K562 (cell line): ENCODE data around the gene C18orf32. TPM values are rescaled to one million over a fixed set of nuclear protein-coding genes. Genes with fewer than 3 reads are reported as not detected.
A peak's percentile ranks its signal among the peaks of the same experiment; 100 is the strongest.

ENCODE experiments used
- ATAC-seq: fragments of 200-7000 bp; cut with Tn5 transposase; 3 replicates; pipeline ENCODE4 v1.9.1; 2020; ENCODE audit warnings: moderate library complexity
- BruUV-seq: library from RNA; stranded (reverse); fragments of 400-500 nt; replicated peaks from 2 replicates; lab custom pipeline; 2021; lab: Mats Ljungman, UMichigan
- CTCF ChIA-PET: fragments of 300-600 bp; formaldehyde crosslinking; extraction: SDS; loops from one replicate; lab custom pipeline; 2021; ENCODE audit warnings: low intra/inter-chr PET ratio; lab: Yijun Ruan, JAX
- POLR2A ChIA-PET: fragments of 300-600, 350-650 bp; sonication (Branson Sonifier 250); formaldehyde crosslinking; extraction: SDS; loops from one replicate; lab custom pipeline; 2021; ENCODE audit warnings: antibody characterized with exemption, inconsistent platforms; lab: Yijun Ruan, JAX
- DNase-seq, 4 experiments: peaks; one replicate each; pipeline versions ENCODE4 v3.0.0 to v3.0.0-alpha.2; 2011 to 2018; ENCODE audit warnings: low spot score in 3 of 4, mixed read lengths in 3 of 4; ENCODE audit errors: extremely low read depth in 1 of 4
- FAIRE-seq: peaks from 2 replicates; lab custom pipeline; 2011; peaks lifted over from hg19 to GRCh38; lab: Jason Lieb, UNC
- H2AFZ ChIP-seq: 2 replicates; pipeline ENCODE4 v1.6.0; 2011; ENCODE audit warnings: low read depth, low read length, control low read depth, inconsistent platforms
- H3K27ac ChIP-seq: fragments of 200-600 bp; 3 replicates; pipeline ENCODE4 v1.8.0; 2011; ENCODE audit warnings: low read depth, mild to moderate bottlenecking, control low read depth, inconsistent platforms, low read length, moderate library complexity, mixed read lengths; ENCODE audit errors: extremely low read depth
- H3K27me3 ChIP-seq, 2 experiments: fragments of 300-600 bp in 1 of 2; 2 replicates in 1 of 2; 3 replicates in 1 of 2; pipeline versions ENCODE4 v1.6.0 to v1.8.0; 2011; ENCODE audit warnings: inconsistent platforms in 2 of 2, low read length in 2 of 2, mild to moderate bottlenecking in 1 of 2, mixed read lengths in 1 of 2, moderate library complexity in 1 of 2; ENCODE audit not compliant: control insufficient read depth in 2 of 2, insufficient read depth in 2 of 2
- H3K36me3 ChIP-seq: fragments of 300-600 bp; 3 replicates; pipeline ENCODE4 v1.8.0; 2011; ENCODE audit warnings: mild to moderate bottlenecking, low read length, inconsistent platforms; ENCODE audit not compliant: control insufficient read depth, insufficient read depth
- H3K4me1 ChIP-seq, 2 experiments: fragments of 200-600 bp in 1 of 2; replicated peaks in 1 of 2; 2 replicates in 1 of 2; 3 replicates in 1 of 2; pipeline versions ENCODE4 v1.5.1 to v1.8.0; 2011; ENCODE audit warnings: inconsistent platforms in 2 of 2, low read length in 2 of 2, mild to moderate bottlenecking in 1 of 2, mixed read lengths in 1 of 2, moderate library complexity in 1 of 2; ENCODE audit not compliant: control insufficient read depth in 2 of 2, insufficient read depth in 2 of 2
- H3K4me2 ChIP-seq: 2 replicates; pipeline ENCODE4 v1.6.1; 2011; ENCODE audit warnings: low read length, control low read depth, inconsistent platforms, mixed read lengths; ENCODE audit not compliant: insufficient read depth
- H3K4me3 ChIP-seq: fragments of 200-600 bp; sonication (generic), shearing (Covaris generic); 2 replicates; pipeline ENCODE4 v1.5.1; 2016; ENCODE audit warnings: control low read depth, inconsistent platforms
- H3K79me2 ChIP-seq: fragments of 200-600 bp; 3 replicates; pipeline ENCODE4 v1.8.0; 2011; ENCODE audit warnings: low read length, inconsistent platforms; ENCODE audit not compliant: control insufficient read depth, insufficient read depth
- H3K9ac ChIP-seq, 2 experiments: 2 replicates each; pipeline versions ENCODE4 v1.6.0 to v1.6.1; 2011; ENCODE audit warnings: low read depth in 2 of 2, low read length in 2 of 2, control low read depth in 1 of 2, inconsistent platforms in 1 of 2, mild to moderate bottlenecking in 1 of 2, mixed read lengths in 1 of 2; ENCODE audit not compliant: insufficient read depth in 1 of 2
- H3K9me1 ChIP-seq: one replicate; pipeline ENCODE4 v1.6.0; 2011; ENCODE audit warnings: inconsistent platforms, mild to moderate bottlenecking, low read length, moderate library complexity; ENCODE audit not compliant: control insufficient read depth, insufficient read depth
- H3K9me3 ChIP-seq: replicated peaks from 2 replicates; pipeline ENCODE4 v1.5.1; 2011; ENCODE audit warnings: low read depth, low read length, inconsistent platforms; ENCODE audit not compliant: control insufficient read depth, insufficient read depth
- H4K20me1 ChIP-seq: replicated peaks from 2 replicates; pipeline ENCODE4 v1.6.1; 2011; ENCODE audit warnings: low read length, inconsistent platforms, mixed read lengths; ENCODE audit not compliant: control insufficient read depth, insufficient read depth
- C11orf30 ChIP-seq: fragments of 450-650 bp; IDR thresholded peaks from 2 replicates; pipeline ENCODE4 v1.6.1; 2016; ENCODE audit warnings: low read depth, mild to moderate bottlenecking
- KDM1A ChIP-seq, 2 experiments: fragments of 450-650 bp; IDR thresholded peaks; 2 replicates each; pipeline ENCODE4 v1.6.1; 2016; ENCODE audit warnings: mild to moderate bottlenecking in 2 of 2
- MAFF ChIP-seq: IDR thresholded peaks from 2 replicates; pipeline ENCODE4 v1.6.1; 2012; ENCODE audit warnings: low read length, improper control_type of control experiment
- MAFG ChIP-seq: fragments of 450-650 bp; conservative IDR thresholded peaks from 2 replicates; pipeline ENCODE4 v1.6.1; 2016; ENCODE audit warnings: missing genetic modification characterization, missing compliant biosample characterization
- MAFK ChIP-seq: IDR thresholded peaks from 2 replicates; pipeline ENCODE4 v1.6.1; 2011; ENCODE audit warnings: low read length, improper control_type of control experiment
- NONO ChIP-seq, 2 experiments: fragments of 200-400 bp in 1 of 2; fragments of 450-650 bp in 1 of 2; formaldehyde crosslinking in 1 of 2; IDR thresholded peaks; 2 replicates each; pipeline ENCODE4 v1.6.1; 2017; ENCODE audit warnings: low read depth in 2 of 2, mild to moderate bottlenecking in 2 of 2, moderate library complexity in 2 of 2, low read length in 1 of 2
- ZNF316 ChIP-seq: fragments of 450-650 bp; IDR thresholded peaks from 2 replicates; pipeline ENCODE4 v1.6.1; 2016
- WGBS: fragments of 100-300 bp; shearing (Covaris generic); methylation state at CpG from one replicate; pipeline ENCODE4 v1.1.6; 2016; ENCODE audit warnings: low coverage, mixed read lengths; ENCODE audit not compliant: insufficient coverage; ENCODE audit errors: missing lambda C conversion rate; 5-methylcytosine and 5-hydroxymethylcytosine counted together
- in situ Hi-C: fragments of 300-500 bp; cut with MboI; formaldehyde crosslinking; loops from 4 replicates; pipeline ENCODE4 v1.15.0; 2018; ENCODE audit warnings: inconsistent platforms, mixed read lengths
- intact Hi-C: fragments of 100-400 bp; cut with micrococcal nuclease; formaldehyde crosslinking; loops from 2 replicates; pipeline ENCODE4 v1.14.2; 2022
- polyA plus RNA-seq, 8 experiments: library from polyadenylated mRNA; depleted of rRNA in 4 of 8; stranded (reverse) in 5 of 8; unstranded in 3 of 8; fragments of >200 nt; fragmentation: Nextera tagmentation in 2 of 8; fragmentation: Illumina TruSeq in 1 of 8; extraction: Ambion mirVana in 2 of 8; extraction: Trizol in 1 of 8; gene quantifications; 2 replicates each; pipeline versions ENCODE4 v1.2.1 to v1.2.3, GENCODE V29; 2011 to 2014; ENCODE audit warnings: inconsistent platforms in 1 of 8, missing spikeins in 1 of 8
- total RNA-seq, 7 experiments: library from RNA; depleted of rRNA in 6 of 7; stranded (reverse); fragments of >200 nt in 6 of 7; fragmentation: Illumina TruSeq in 2 of 7; extraction: Trizol in 2 of 7; gene quantifications; 2 replicates each; pipeline versions ENCODE4 v1.2.1 to v1.2.3, GENCODE V29; 2011 to 2021; ENCODE audit warnings: low replicate concordance in 1 of 7

The C18orf32 gene
- total and polyA plus RNA-seq, 9 of the 15 experiments (the other 6 are each of a cell fraction or from before 2014, with no cell fraction given) = 8.5 to 35.0 (median 20.4) TPM

- H2AFZ ChIP-seq = no peak overlapping the region
- CTCF ChIA-PET = no interaction called here
- no peak for FAIRE-seq
- no peak overlapping the region; a peak in 1 of 4 replicates for H3K9ac ChIP-seq
- TF ChIP-seq KDM1A (IDR thresholded peaks at IDR 0.05) = no peak
- TF ChIP-seq, all 486 proteins: peak for 0
- Histone ChIP-seq H3K36me3 (no peaks in the 10 kb centered on the region), H3K79me2 (no peaks in the 10 kb centered on the region), H3K27me3 (no peaks in the 10 kb centered on the region), H3K4me3 (no peak overlapping the region), H3K9me1 (no peaks in the 10 kb centered on the region), H3K4me2 (no peak overlapping the region), H4K20me1 (no peaks in the 10 kb centered on the region), H3K4me1 (peaks cover 0 to 10% of the 10 kb centered on the region in 2 experiments; a peak in 3 of 5 replicates), H3K9me3 (no peaks in the 10 kb centered on the region), H3K27ac (no peak overlapping the region)
- no TSS peak for BruUV-seq
- DNase-seq (no peak), ATAC-seq (no peak)
- intact Hi-C loops = no loop called here
- 54% methylated on average over 4 of the region's 4 CpGs for WGBS
- POLR2A ChIA-PET = interaction anchor here (1.0 to 1.1 kb wide), 2 partner anchors 9 to 15 kb away, joined by 3 read pairs; no protein-coding TSS in a partner anchor
- in situ Hi-C loops = no loop called here
These were observed 13.3 kb downstream of the C18orf32 start for GRCh38 chr18:49473721-49474120.

DNA sequence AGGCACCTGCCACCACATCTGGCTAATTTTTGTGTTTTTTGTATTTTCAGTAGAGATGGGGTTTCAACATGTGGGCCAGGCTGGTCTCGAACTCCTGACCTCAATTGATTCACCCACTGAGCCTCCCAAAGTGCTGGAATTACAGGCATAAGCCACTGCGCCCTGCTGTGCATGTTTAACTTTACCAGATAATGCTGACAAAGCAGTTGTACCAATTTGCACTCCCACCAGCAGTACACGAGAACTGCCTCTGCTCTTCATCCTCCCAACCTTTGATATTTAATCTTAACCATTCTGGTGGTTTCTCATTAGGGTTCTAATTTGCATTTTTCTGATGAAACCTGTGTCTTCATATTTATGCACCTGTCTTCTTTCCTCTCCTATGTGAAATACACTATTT, 14.6 kb downstream of the C18orf32 start:
- Histone ChIP-seq H3K9me1 (no peaks in the 10 kb centered on the region), H4K20me1 (no peaks in the 10 kb centered on the region), H3K27ac (no peak overlapping the region), H2AFZ (no peak overlapping the region), H3K27me3 (no peaks in the 10 kb centered on the region), H3K79me2 (no peaks in the 10 kb centered on the region), H3K4me3 (no peak overlapping the region)
- intact Hi-C loops = no loop called here
- POLR2A ChIA-PET = no interaction called here
- BruUV-seq = no TSS peak
- no peak for FAIRE-seq
- peak; percentile 79 for TF ChIP-seq C11orf30
- peak; percentile 91 for TF ChIP-seq ZNF316
- peak; percentile 62 for TF ChIP-seq MAFG (tag)
- TF ChIP-seq MAFK = peak; percentile 82
- peak; percentile 65 for TF ChIP-seq MAFF
- TF ChIP-seq NONO (IDR thresholded peaks at IDR 0.05; ENCODE audit: low read depth in 2 of 2, low read length in 1 of 2) = no peak
- TF ChIP-seq, all 486 proteins: peak for 5
- no peaks in the 10 kb centered on the region for H3K9me3 ChIP-seq
- no peak overlapping the region for H3K4me2 ChIP-seq
- in situ Hi-C loops = no loop called here
- H3K4me1 ChIP-seq = peaks cover 0 to 10% of the 10 kb centered on the region in 2 experiments; a peak in 3 of 5 replicates
- DNase-seq (no peak), ATAC-seq (no peak)
- no peak overlapping the region for H3K9ac ChIP-seq
- WGBS = 50% methylated on average over 3 of the region's 3 CpGs
- CTCF ChIA-PET = no interaction called here
- no peaks in the 10 kb centered on the region for H3K36me3 ChIP-seq
